HepG2 (cell line): ENCODE data around the gene DNAJC5. TPM values are rescaled to one million over a fixed set of nuclear protein-coding genes. Genes with fewer than 3 reads are reported as not detected.

Experiments used
- HMGXB3 ChIP-seq: sonication (generic); formaldehyde crosslinking; IDR thresholded peaks from 2 replicates; pipeline ENCODE4 v1.4.0; 2020; ENCODE audit warnings: missing genetic modification reagents, borderline replicate concordance
- HNRNPUL1 ChIP-seq: fragments of 200-400 bp; formaldehyde crosslinking; IDR thresholded peaks from 2 replicates; pipeline ENCODE4 v1.6.1; 2017; ENCODE audit warnings: low read depth, mild to moderate bottlenecking, low read length, moderate library complexity
- KLF12 ChIP-seq: sonication (generic); formaldehyde crosslinking; IDR thresholded peaks from 2 replicates; pipeline ENCODE4 v1.4.0; 2020; ENCODE audit warnings: missing genetic modification reagents, borderline replicate concordance
- MYNN ChIP-seq: sonication (generic); formaldehyde crosslinking; IDR thresholded peaks from 2 replicates; pipeline ENCODE4 v1.4.0; 2020; ENCODE audit warnings: mild to moderate bottlenecking, low read depth, missing genetic modification reagents
- PHF20 ChIP-seq: sonication (generic); formaldehyde crosslinking; IDR thresholded peaks from 2 replicates; pipeline ENCODE4 v1.5.0; 2020; ENCODE audit warnings: mild to moderate bottlenecking, missing genetic modification reagents
- RAD21 ChIP-seq: fragments of 450-650 bp; formaldehyde crosslinking; IDR thresholded peaks from 2 replicates; pipeline ENCODE4 v1.5.0; 2020; ENCODE audit warnings: mild to moderate bottlenecking
- ZFX ChIP-seq: sonication (generic); formaldehyde crosslinking; IDR thresholded peaks from 2 replicates; pipeline ENCODE4 v1.4.0; 2020; ENCODE audit warnings: mild to moderate bottlenecking, low read depth, missing genetic modification reagents, moderate library complexity
- ZKSCAN8 ChIP-seq: IDR thresholded peaks from 2 replicates; pipeline ENCODE4 v1.6.1; 2016; ENCODE audit warnings: borderline replicate concordance, missing genetic modification reagents, missing compliant biosample characterization
- ZMAT3 ChIP-seq: sonication (generic); formaldehyde crosslinking; conservative IDR thresholded peaks from 2 replicates; pipeline ENCODE4 v1.7.0; 2021; ENCODE audit warnings: missing genetic modification reagents
- ZNF280B ChIP-seq: sonication (generic); formaldehyde crosslinking; IDR thresholded peaks from 2 replicates; pipeline ENCODE4 v1.5.0; 2020; ENCODE audit warnings: missing genetic modification reagents, mild to moderate bottlenecking, borderline replicate concordance
- ZNF883 ChIP-seq: sonication (generic); formaldehyde crosslinking; IDR thresholded peaks from 2 replicates; pipeline ENCODE4 v1.5.1; 2020; ENCODE audit warnings: mild to moderate bottlenecking, missing genetic modification reagents; ENCODE audit errors: not compliant biosample characterization
- polyA plus RNA-seq, 8 experiments: library from polyadenylated mRNA; depleted of rRNA in 3 of 8; stranded (reverse) in 7 of 8; unstranded in 1 of 8; fragments of >200 nt; fragmentation: Illumina TruSeq in 4 of 8; extraction: Trizol in 4 of 8; gene quantifications; 2 replicates each; pipeline versions ENCODE4 v1.2.1 to v1.2.3, GENCODE V29; 2011 to 2016; ENCODE audit warnings: low read depth in 4 of 8, missing spikeins in 1 of 8, mixed read lengths in 1 of 8; ENCODE audit not compliant: insufficient read depth in 1 of 8
- total RNA-seq, 5 experiments: library from RNA; depleted of rRNA; stranded (reverse); fragments of >200 nt; fragmentation: Illumina TruSeq; extraction: Trizol; gene quantifications; 2 replicates each; pipeline ENCODE4 v1.2.3, GENCODE V29; 2016; ENCODE audit warnings: low read depth in 1 of 5
- TF ChIP-seq, protein P1 (sequence below): sonication (generic); formaldehyde crosslinking; IDR thresholded peaks from 2 replicates; pipeline ENCODE4 v1.8.0; 2022; ENCODE audit warnings: mild to moderate bottlenecking, missing genetic modification reagents; ENCODE audit not compliant: insufficient replicate concordance
- TF ChIP-seq, protein P2 (sequence below): sonication (generic); formaldehyde crosslinking; IDR thresholded peaks from 2 replicates; pipeline ENCODE4 v1.8.1; 2023; ENCODE audit warnings: mild to moderate bottlenecking, moderate library complexity, missing genetic modification reagents
- TF ChIP-seq, protein P3 (sequence below): sonication (generic); formaldehyde crosslinking; IDR thresholded peaks from 2 replicates; pipeline ENCODE4 v1.4.0; 2020; ENCODE audit warnings: mild to moderate bottlenecking, missing genetic modification reagents
- TF ChIP-seq, protein P4 (sequence below): sonication (generic); formaldehyde crosslinking; IDR thresholded peaks from 2 replicates; pipeline ENCODE4 v1.8.1; 2022; ENCODE audit warnings: mild to moderate bottlenecking, missing genetic modification reagents

Gene DNAJC5
- total and polyA plus RNA-seq, 2 of the 13 experiments (the other 11 are each of a cell fraction or from before 2014, with no cell fraction given) = 42.8 to 64.5 TPM

DNA sequence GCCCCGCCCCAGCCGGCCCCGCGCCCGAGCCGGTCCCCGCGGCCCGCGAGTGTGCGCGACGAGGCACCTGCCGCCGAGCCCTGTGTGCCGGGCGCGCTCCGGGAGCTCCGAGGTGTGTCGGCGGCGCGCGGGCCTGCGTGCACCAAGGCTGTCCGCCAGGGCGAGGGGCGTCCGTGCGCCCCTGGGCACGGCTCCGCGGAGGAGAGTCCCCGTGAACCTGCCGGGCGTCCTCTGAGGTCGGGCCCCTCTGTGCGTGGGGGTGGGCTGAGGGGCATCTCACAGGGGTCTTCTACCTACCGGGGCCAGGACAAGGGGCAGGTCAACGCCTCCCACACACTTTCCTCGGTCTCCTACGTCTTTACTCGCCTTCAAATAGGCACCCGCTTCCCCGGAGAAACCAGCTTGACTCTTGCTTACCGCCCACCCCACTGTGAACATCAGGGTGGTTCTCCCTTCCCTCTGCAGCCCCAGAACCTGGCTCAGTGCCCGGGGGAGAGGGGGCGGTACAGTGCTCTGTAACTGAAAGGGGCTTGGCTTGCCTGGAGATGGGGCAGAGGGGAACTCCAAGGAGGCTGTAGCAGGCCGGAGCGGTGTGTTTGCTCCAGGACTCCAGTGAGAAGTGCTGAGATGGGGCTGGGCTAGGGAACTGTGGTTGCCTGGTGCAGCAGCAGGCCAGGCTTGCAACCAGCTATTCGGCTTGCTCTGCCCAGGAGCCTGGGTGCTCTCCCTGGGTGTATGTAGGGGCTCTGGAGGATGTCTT is 84.8 kb downstream of the DNAJC5 start, which contains the start of gene SAMD10 (continued):
- TF ChIP-seq, protein P1, sequence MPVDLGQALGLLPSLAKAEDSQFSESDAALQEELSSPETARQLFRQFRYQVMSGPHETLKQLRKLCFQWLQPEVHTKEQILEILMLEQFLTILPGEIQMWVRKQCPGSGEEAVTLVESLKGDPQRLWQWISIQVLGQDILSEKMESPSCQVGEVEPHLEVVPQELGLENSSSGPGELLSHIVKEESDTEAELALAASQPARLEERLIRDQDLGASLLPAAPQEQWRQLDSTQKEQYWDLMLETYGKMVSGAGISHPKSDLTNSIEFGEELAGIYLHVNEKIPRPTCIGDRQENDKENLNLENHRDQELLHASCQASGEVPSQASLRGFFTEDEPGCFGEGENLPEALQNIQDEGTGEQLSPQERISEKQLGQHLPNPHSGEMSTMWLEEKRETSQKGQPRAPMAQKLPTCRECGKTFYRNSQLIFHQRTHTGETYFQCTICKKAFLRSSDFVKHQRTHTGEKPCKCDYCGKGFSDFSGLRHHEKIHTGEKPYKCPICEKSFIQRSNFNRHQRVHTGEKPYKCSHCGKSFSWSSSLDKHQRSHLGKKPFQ (CRISPR knock-in tag) = peak; percentile 89
- peak; percentile 85 for TF ChIP-seq ZNF280B (CRISPR knock-in tag)
- peak; percentile 21; the same call in 1 of the 2 replicates for TF ChIP-seq HMGXB3 (CRISPR knock-in tag)
- TF ChIP-seq MYNN (CRISPR knock-in tag) = no peak
- no peak for TF ChIP-seq KLF12 (CRISPR knock-in tag)
- TF ChIP-seq, protein P2, sequence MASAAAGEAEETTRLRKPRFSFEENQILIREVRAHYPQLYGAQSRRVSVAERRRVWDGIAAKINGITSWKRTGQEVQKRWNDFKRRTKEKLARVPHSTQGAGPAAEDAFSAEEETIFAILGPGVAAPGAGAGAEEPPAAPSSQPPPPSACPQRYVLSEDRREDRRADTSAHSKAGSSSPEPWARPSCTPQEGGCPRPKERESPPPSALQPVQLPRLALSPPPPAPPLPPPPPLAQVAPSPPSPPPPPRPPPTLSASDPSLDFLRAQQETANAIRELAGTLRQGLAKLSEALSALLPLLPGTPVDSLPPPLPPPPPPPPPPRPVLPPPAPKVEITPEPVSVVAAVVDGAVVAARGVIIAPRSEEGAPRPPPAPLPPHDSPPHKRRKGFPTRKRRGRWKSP (CRISPR knock-in tag) = peak; percentile 74; the same call in 1 of the 2 replicates
- TF ChIP-seq, protein P3, sequence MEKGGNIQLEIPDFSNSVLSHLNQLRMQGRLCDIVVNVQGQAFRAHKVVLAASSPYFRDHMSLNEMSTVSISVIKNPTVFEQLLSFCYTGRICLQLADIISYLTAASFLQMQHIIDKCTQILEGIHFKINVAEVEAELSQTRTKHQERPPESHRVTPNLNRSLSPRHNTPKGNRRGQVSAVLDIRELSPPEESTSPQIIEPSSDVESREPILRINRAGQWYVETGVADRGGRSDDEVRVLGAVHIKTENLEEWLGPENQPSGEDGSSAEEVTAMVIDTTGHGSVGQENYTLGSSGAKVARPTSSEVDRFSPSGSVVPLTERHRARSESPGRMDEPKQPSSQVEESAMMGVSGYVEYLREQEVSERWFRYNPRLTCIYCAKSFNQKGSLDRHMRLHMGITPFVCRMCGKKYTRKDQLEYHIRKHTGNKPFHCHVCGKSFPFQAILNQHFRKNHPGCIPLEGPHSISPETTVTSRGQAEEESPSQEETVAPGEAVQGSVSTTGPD (CRISPR knock-in tag) = peak; percentile 30; the same call in 1 of the 2 replicates
- TF ChIP-seq RAD21 (CRISPR knock-in tag) = no peak
- TF ChIP-seq, protein P4, sequence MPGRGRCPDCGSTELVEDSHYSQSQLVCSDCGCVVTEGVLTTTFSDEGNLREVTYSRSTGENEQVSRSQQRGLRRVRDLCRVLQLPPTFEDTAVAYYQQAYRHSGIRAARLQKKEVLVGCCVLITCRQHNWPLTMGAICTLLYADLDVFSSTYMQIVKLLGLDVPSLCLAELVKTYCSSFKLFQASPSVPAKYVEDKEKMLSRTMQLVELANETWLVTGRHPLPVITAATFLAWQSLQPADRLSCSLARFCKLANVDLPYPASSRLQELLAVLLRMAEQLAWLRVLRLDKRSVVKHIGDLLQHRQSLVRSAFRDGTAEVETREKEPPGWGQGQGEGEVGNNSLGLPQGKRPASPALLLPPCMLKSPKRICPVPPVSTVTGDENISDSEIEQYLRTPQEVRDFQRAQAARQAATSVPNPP (CRISPR knock-in tag) = no peak
- TF ChIP-seq ZMAT3 = no peak
- TF ChIP-seq HNRNPUL1 = no peak
- TF ChIP-seq ZNF883 (CRISPR knock-in tag) = peak; percentile 21
- TF ChIP-seq ZFX (CRISPR knock-in tag) = peak; percentile 83
- 0 out of 2 replicates have a peak, but pooled peaks have one; percentile 41 for TF ChIP-seq ZKSCAN8 (CRISPR knock-in tag)
- TF ChIP-seq PHF20 (CRISPR knock-in tag) = 0 out of 2 replicates have a peak, but pooled peaks have one; percentile 30
